HG02678 (cell line): Measurements from ENCODE around the gene PJVK.
A peak's percentile ranks its signal among the peaks of the same experiment; 100 is the strongest.
"Not testable (repeated sequence)": the region's sequence is repeated elsewhere in the genome, so short reads cannot be mapped to it uniquely, and the experiment has no call there.

ENCODE experiments used
- ATAC-seq: cut with Tn5 transposase; IDR thresholded peaks from one replicate; pipeline ENCODE4 v1.9.1; 2021; ENCODE audit warnings: mild to moderate bottlenecking, moderate library complexity; ENCODE audit not compliant: unreplicated experiment

PJVK gene

GRCh38 chr2:178450774-178451525 lies at the start of gene PJVK, which contains the start of gene PRKRA:
Gene PJVK, plus strand, starts transcription at chr2:178451378. Its CDS starts 2,032 bp downstream, at chr2:178453410.
Gene PRKRA, minus strand, starts transcription at chr2:178451175. Its CDS starts 145 bp downstream, at chr2:178451030.
- ATAC-seq, result peak; percentile 80

- ATAC-seq, result no peak
Measured at GRCh38 chr2:178401994-178402437, 49.2 kb upstream of the PJVK start.

- peak; percentile 43 for ATAC-seq
Measured at GRCh38 chr2:178403671-178404306, 47.4 kb upstream of the PJVK start.

- ATAC-seq, result peak; percentile 99
Measured at GRCh38 chr2:178404368-178404767, 46.8 kb upstream of the PJVK start.

- ATAC-seq, result no peak
Measured at GRCh38 chr2:178409261-178409660, 41.9 kb upstream of the PJVK start.

- ATAC-seq, result no peak
Measured at GRCh38 chr2:178412047-178412446, 39.1 kb upstream of the PJVK start.

GRCh38 chr2:178412453-178412852 lies 38.7 kb upstream of the PJVK start:
- not testable (repeated sequence) for ATAC-seq

GRCh38 chr2:178413472-178414265 lies 37.5 kb upstream of the PJVK start:
- peak; percentile 80 for ATAC-seq

- ATAC-seq, result peak; percentile 82
Measured at GRCh38 chr2:178414266-178415247, 36.6 kb upstream of the PJVK start.

- ATAC-seq, result no peak
Measured at GRCh38 chr2:178415979-178416378, 35.2 kb upstream of the PJVK start.

GRCh38 chr2:178417916-178418315 lies 33.3 kb upstream of the PJVK start:
- ATAC-seq, result no peak

- ATAC-seq, result no peak
Measured at GRCh38 chr2:178418426-178418825, 32.8 kb upstream of the PJVK start.

GRCh38 chr2:178419123-178419522 lies 32.1 kb upstream of the PJVK start:
- no peak for ATAC-seq

- ATAC-seq, result no peak
Measured at GRCh38 chr2:178420463-178420999, 30.6 kb upstream of the PJVK start.

- ATAC-seq, result no peak
Measured at GRCh38 chr2:178422097-178422496, 29.1 kb upstream of the PJVK start.

- not testable (repeated sequence) for ATAC-seq
Measured at GRCh38 chr2:178423746-178424145, 27.4 kb upstream of the PJVK start.

GRCh38 chr2:178425255-178425827 lies 25.8 kb upstream of the PJVK start:
- no peak for ATAC-seq

GRCh38 chr2:178426388-178426787 lies 24.8 kb upstream of the PJVK start:
- no peak for ATAC-seq

GRCh38 chr2:178427458-178427857 lies 23.7 kb upstream of the PJVK start:
- no peak for ATAC-seq

GRCh38 chr2:178428396-178428806 lies 22.8 kb upstream of the PJVK start:
- no peak for ATAC-seq
